Kidney (tissue), 14 donors: ENCODE data around the gene AGPS. TPM values are rescaled to one million over a fixed set of nuclear protein-coding genes. Genes with fewer than 3 reads are reported as not detected.

ENCODE experiments used
- DNase-seq, 5 donors: peaks; one replicate each; pipeline ENCODE4 v3.0.0-alpha.2; 2013 to 2020
- FAIRE-seq: peaks from 2 replicates; lab custom pipeline; 2012; peaks lifted over from hg19 to GRCh38; lab: Jason Lieb, UNC
- H3K27ac ChIP-seq, 2 donors: one replicate each; pipeline ENCODE4 v1.7.0; 2013; ENCODE audit warnings: low read depth in 2 of 2, low read length in 2 of 2, inconsistent platforms in 1 of 2
- H3K27me3 ChIP-seq: one replicate; pipeline ENCODE4 v1.7.1; 2013; ENCODE audit warnings: low read length, inconsistent platforms; ENCODE audit not compliant: control insufficient read depth, insufficient read depth
- H3K36me3 ChIP-seq, 3 donors: one replicate each; pipeline versions ENCODE4 v1.7.0 to v1.7.1; 2013; ENCODE audit warnings: low read length in 3 of 3, control low read depth in 1 of 3, inconsistent platforms in 1 of 3; ENCODE audit not compliant: insufficient read depth in 3 of 3, control insufficient read depth in 2 of 3
- H3K4me1 ChIP-seq, 3 donors: one replicate each; pipeline versions ENCODE4 v1.7.0 to v1.7.1; 2013; ENCODE audit warnings: low read length in 3 of 3, inconsistent platforms in 1 of 3, low read depth in 1 of 3; ENCODE audit not compliant: control insufficient read depth in 2 of 3, insufficient read depth in 2 of 3
- H3K4me3 ChIP-seq, 3 donors: one replicate each; pipeline versions ENCODE4 v1.7.0 to v1.8.1; 2013; ENCODE audit warnings: low read length in 3 of 3, control low read depth in 1 of 3, inconsistent platforms in 1 of 3
- H3K9ac ChIP-seq, 3 donors: one replicate each; pipeline versions ENCODE4 v1.7.0 to v1.7.1; 2013; ENCODE audit warnings: low read length in 3 of 3, control low read depth in 1 of 3, inconsistent platforms in 1 of 3
- H3K9me3 ChIP-seq, 3 donors: one replicate each; pipeline versions ENCODE4 v1.7.0 to v1.7.1; 2013; ENCODE audit warnings: low read length in 3 of 3, control low read depth in 1 of 3, inconsistent platforms in 1 of 3; ENCODE audit not compliant: control insufficient read depth in 2 of 3, insufficient read depth in 1 of 3
- intact Hi-C: fragments of 100-400 bp; cut with DNase I; formaldehyde crosslinking; loops from one replicate; pipeline ENCODE4 v1.11.1; 2022
- polyA plus RNA-seq: library from polyadenylated mRNA; stranded (reverse); fragments of 350-450 nt; fragmentation: Illumina TruSeq; extraction: RNeasy Lipid Tissue Mini Kit (QIAGEN cat#74804); gene quantifications from one replicate; pipeline ENCODE4 v1.2.3, GENCODE V29; 2014; ENCODE audit warnings: low read depth, low replicate concordance; ENCODE audit not compliant: insufficient read depth
- total RNA-seq: library from RNA; stranded (reverse); fragmentation: NEBNext Ultra II Directional; extraction: Animal tissue kit (Norgen Biotek cat#: 25700); gene quantifications from one replicate; pipeline ENCODE4 v1.2.1, GENCODE V29; 2021
- TF ChIP-seq, protein P1 (sequence below): IDR thresholded peaks from 3 replicates; pipeline ENCODE4 v1.5.1; 2012; ENCODE audit warnings: mild to moderate bottlenecking, moderate library complexity, borderline replicate concordance; ENCODE audit not compliant: insufficient read depth; ENCODE audit errors: extremely low read depth
- donor health status: control.
- donor health status: control.
- donor health status: control.
- donor health status: control.
- donor health status: control.
- donor health status: DM: yes; HTN: yes; CAD: no.
- donor health status: Normal renal cell carcinoma (clear cell type).

Gene AGPS
- total and polyA plus RNA-seq, 2 donors from 2014 or later: 7.9 to 45.7 TPM

DNA sequence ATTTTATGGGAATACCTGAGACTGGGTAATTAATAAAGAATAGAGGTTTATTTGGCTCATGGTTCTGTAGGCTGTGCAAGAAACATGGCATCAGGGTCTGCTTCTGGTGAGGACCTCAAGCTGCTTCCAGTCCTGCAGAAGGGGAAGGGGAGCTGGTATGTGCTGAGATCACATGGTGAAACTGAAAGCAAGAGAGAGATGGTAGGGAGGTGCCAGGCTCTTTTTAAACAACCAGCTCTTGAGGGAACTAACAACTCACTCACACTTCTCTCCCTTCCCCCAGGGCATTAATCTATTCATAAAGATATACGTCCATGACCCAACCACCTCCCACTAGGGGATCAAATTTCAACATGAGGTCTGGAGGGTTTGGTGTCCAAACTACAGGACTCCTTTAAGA lies 40.1 kb downstream of the AGPS start:
- DNase-seq: no peak
- H3K27ac ChIP-seq: no peak overlapping the region

DNA sequence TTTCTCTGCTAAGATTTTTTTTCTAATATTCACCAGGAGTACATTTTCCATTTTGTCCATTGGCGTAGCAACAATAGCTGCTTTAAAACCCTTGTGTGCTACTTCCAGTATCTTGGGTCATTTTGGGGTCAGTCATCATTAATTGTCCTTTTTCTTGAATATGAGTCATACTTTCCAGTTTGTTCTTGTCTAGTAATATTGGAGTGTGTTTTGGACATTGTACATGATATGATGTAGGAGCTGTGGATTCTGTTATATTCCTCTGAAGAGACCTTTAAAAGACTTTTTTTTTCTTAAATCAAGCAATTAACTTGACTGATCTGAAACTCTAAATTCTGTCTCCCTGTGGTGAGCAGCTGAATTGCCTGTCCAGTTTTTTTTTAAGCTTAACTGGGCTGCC lies 40.8 kb downstream of the AGPS start:
- Histone ChIP-seq H3K9me3 (peaks cover 3 to 20% (median 8%) of the 10 kb centered on the region in 3 donors), H3K4me1 (no peaks in the 10 kb centered on the region), H3K9ac (no peak overlapping the region), H3K36me3 (peaks cover 0 to 3% (median 0%) of the 10 kb centered on the region in 3 donors), H3K27ac (no peak overlapping the region), H3K4me3 (no peak overlapping the region), H3K27me3 (no peaks in the 10 kb centered on the region)
- FAIRE-seq (no peak), DNase-seq (no peak)
- intact Hi-C loops: no loop called here
- TF ChIP-seq, protein P1, sequence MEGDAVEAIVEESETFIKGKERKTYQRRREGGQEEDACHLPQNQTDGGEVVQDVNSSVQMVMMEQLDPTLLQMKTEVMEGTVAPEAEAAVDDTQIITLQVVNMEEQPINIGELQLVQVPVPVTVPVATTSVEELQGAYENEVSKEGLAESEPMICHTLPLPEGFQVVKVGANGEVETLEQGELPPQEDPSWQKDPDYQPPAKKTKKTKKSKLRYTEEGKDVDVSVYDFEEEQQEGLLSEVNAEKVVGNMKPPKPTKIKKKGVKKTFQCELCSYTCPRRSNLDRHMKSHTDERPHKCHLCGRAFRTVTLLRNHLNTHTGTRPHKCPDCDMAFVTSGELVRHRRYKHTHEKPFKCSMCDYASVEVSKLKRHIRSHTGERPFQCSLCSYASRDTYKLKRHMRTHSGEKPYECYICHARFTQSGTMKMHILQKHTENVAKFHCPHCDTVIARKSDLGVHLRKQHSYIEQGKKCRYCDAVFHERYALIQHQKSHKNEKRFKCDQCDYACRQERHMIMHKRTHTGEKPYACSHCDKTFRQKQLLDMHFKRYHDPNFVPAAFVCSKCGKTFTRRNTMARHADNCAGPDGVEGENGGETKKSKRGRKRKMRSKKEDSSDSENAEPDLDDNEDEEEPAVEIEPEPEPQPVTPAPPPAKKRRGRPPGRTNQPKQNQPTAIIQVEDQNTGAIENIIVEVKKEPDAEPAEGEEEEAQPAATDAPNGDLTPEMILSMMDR: no peak

More for the DNA sequence above, 40.1 kb downstream of the AGPS start:
- H3K9ac ChIP-seq: no peak overlapping the region
- intact Hi-C loops: no loop called here
- H3K36me3 ChIP-seq: no peaks in the 10 kb centered on the region
- no peak overlapping the region for H3K4me3 ChIP-seq
- TF ChIP-seq, protein P1: no peak
- no peaks in the 10 kb centered on the region for H3K27me3 ChIP-seq
- H3K4me1 ChIP-seq: no peaks in the 10 kb centered on the region
- peaks cover 3 to 20% (median 8%) of the 10 kb centered on the region in 3 donors for H3K9me3 ChIP-seq
- FAIRE-seq: no peak

DNA sequence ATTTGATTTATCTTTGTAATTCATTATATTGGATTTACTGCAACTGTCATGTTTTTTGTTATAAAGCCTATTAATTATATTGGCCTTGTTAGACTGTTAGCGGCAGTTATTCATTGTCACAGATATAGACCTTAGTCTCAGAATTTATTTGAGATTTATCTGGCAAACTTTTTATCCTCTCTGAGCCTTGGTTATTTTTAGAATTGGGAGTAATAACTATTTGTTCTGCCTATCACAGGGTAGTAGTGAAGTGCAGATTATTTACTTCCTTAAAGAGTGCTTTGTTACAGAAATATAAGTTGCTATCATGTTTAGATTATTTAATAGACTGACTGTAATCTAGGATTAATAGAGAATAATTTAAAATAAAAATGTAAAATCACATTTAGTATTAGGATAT lies 41.9 kb downstream of the AGPS start:
- intact Hi-C loops: no loop called here
- H3K9me3 ChIP-seq: peaks cover 3 to 20% (median 8%) of the 10 kb centered on the region in 3 donors
- H3K27me3 ChIP-seq: no peaks in the 10 kb centered on the region
- H3K36me3 ChIP-seq: peaks cover 0 to 3% (median 0%) of the 10 kb centered on the region in 3 donors
- TF ChIP-seq, protein P1: no peak
- no peak overlapping the region for H3K9ac ChIP-seq
- FAIRE-seq: no peak
- DNase-seq: peak in 2 of 5 donors; percentile 19 to 44
- no peaks in the 10 kb centered on the region for H3K4me1 ChIP-seq
- no peak overlapping the region for H3K4me3 ChIP-seq
- no peak overlapping the region for H3K27ac ChIP-seq

DNA sequence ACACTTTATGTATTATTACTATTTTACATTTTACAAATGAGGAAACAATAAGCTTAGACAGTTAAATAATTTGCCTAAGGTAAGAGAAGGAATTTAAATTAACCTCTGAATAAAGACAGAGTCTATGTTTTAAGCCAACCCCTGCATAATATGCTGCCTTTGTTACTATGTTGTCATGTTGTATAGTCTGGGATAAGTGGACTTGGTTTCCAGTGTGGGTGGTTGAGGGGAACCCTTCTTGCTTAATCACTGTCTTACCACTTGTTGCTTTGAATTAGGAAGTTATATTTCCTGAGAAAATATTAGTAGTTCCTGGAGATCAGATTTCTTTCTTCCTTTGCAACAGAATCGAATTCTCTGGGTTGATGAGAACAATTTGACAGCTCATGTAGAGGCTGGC lies 52.6 kb downstream of the AGPS start:
- Histone ChIP-seq H3K4me1 (no peaks in the 10 kb centered on the region), H3K4me3 (no peak overlapping the region), H3K27ac (no peak overlapping the region), H3K36me3 (peaks cover 0 to 15% (median 2%) of the 10 kb centered on the region in 3 donors), H3K27me3 (no peaks in the 10 kb centered on the region), H3K9ac (no peak overlapping the region), H3K9me3 (peaks cover 0 to 4% (median 0%) of the 10 kb centered on the region in 3 donors)
- intact Hi-C loops: no loop called here
- TF ChIP-seq, protein P1: no peak
- DNase-seq (no peak), FAIRE-seq (no peak)
